ENCODE results near the gene PACSIN2.
"Not testable (repeated sequence)": the region's sequence is repeated elsewhere in the genome, so short reads cannot be mapped to it uniquely, and the experiment has no call there.

PACSIN2 gene

DNA sequence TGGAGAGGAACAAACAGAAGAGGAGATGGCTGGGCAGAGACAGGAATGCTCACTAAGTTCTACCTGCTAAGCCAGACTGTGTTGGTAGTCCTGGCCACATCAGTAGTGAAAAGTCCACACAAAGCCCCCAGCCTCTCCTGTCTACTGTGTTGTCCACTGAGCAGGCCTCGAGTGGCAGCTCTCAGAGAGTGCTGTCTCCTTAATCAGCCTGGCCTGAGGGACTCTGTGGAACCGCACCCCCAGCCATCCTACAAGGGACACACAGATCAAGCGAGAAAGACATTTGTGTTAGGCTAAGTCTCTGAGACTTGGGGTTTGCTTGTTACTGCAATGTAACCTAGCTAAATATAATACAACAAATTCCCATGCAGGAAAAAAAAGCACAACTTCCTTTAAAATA lies 71.0 kb downstream of the PACSIN2 start:
- DNase-seq, result no peak

DNA sequence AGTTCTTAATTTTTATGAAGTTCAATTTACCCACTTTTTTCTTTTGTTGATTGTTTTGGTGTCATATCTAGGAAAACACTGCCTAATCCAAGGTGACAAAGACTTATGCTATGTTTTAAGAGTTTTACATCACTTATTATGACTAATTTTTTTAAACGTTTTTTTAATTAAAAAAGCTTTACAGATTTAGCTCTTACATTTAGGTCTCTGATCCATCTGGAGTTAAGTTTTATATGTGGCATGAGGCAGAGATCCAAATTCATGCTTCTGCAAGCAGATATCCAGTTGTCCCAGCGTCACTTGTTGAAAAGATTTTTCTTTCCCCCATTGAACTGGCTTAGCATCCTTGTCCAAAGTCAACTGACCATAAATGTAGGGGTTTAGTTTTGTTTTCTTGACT lies 72.6 kb downstream of the PACSIN2 start:
- no peak for DNase-seq

- no peak for DNase-seq
Observed at GRCh38 chr22:42939941-42940653, 74.9 kb downstream of the PACSIN2 start.

GRCh38 chr22:42939451-42939881 lies 75.5 kb downstream of the PACSIN2 start:
- no peak for DNase-seq

- no peak for DNase-seq
Observed at GRCh38 chr22:42938976-42939375, 76.0 kb downstream of the PACSIN2 start.

DNA sequence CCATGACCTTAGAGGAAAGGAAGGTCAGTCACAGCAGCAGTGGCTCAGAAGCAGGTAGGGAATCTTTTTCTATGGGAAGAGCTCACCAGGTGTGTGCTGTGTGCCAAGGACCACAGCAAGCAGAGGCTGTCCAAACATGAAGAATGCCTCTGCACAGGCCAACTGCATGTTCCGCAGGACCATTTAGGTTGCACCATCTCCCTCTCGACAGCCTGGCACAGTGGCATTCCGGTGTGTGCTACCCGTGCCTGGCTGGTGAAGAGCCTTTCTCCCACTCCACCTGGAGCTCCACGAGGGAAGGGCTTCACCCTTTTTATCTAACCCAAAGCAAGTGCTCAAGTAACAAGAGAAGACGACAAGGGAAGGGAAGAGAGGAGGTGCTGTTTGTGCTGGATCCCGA lies 76.5 kb downstream of the PACSIN2 start:
- no peak for DNase-seq

GRCh38 chr22:42937164-42937843 lies 77.6 kb downstream of the PACSIN2 start:
- no peak for DNase-seq

- DNase-seq, result not testable (repeated sequence)
Observed at GRCh38 chr22:42936680-42937079, 78.3 kb downstream of the PACSIN2 start.

GRCh38 chr22:42934338-42934737 lies 80.6 kb downstream of the PACSIN2 start:
- no peak for DNase-seq

DNA sequence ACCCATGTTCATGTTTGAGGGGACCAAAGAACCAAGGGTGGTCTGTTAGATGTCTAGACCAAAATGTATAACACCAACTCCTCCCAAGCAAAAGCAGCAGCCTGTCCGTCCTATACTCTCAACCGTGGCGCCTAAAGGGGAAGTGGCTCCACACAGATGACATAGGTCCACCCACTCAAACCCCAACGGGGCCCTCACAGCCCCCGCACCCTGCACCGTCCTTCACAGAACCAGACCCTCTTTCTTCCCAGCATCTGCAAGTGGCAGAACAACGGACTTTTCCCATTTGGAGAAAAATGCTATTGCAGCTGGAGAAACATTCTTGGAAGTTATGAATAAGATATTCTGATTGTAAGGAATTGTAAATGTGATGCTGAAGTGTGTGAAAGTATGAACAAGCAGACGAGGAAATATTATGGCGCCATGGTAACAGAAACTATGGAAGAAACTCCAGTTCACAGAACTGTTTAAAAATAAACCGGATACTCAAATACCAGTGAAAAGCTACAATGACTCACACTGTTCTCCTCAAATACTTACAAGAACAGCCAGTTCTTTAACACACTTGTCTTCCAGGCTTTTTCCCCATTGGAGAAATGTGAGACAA lies 81.4 kb downstream of the PACSIN2 start:
- no peak for DNase-seq

GRCh38 chr22:42932857-42933484 lies 82.0 kb downstream of the PACSIN2 start:
- no peak for DNase-seq

DNA sequence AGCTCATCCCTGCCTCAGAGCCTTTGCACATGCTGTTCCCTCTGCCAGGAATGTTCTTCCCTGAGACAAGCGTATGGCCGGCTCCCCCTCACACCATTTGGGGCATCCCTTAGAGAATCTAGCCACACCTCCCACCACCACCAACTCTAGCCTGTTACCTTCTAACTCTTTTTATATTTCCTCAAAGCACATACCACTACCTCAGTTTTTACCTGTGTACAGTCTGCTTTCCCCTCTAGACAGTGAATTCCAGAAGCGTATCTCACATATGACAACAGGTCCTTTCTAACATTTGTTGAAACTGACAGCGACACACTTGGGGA lies 82.8 kb downstream of the PACSIN2 start:
- no peak for DNase-seq

- no peak for DNase-seq
Observed at GRCh38 chr22:42931421-42932196, 83.3 kb downstream of the PACSIN2 start.

GRCh38 chr22:42930810-42931420 lies 84.0 kb downstream of the PACSIN2 start:
- no peak for DNase-seq

DNA sequence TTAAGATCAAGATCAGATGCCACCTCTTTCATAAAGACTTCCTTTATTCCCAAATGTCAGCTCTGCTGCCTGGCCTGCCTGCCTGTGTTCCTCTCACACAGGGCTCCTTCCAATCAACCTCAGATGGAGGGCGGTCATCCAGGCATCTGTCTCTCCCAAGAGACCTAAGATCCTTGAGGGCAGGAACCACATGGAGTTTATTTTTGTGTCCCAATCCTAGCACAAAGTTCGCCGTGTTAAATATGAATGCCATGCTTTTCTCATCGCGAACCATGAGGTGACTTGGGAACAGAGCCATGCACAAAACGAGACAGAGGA lies 85.2 kb downstream of the PACSIN2 start:
- DNase-seq, result no peak

DNA sequence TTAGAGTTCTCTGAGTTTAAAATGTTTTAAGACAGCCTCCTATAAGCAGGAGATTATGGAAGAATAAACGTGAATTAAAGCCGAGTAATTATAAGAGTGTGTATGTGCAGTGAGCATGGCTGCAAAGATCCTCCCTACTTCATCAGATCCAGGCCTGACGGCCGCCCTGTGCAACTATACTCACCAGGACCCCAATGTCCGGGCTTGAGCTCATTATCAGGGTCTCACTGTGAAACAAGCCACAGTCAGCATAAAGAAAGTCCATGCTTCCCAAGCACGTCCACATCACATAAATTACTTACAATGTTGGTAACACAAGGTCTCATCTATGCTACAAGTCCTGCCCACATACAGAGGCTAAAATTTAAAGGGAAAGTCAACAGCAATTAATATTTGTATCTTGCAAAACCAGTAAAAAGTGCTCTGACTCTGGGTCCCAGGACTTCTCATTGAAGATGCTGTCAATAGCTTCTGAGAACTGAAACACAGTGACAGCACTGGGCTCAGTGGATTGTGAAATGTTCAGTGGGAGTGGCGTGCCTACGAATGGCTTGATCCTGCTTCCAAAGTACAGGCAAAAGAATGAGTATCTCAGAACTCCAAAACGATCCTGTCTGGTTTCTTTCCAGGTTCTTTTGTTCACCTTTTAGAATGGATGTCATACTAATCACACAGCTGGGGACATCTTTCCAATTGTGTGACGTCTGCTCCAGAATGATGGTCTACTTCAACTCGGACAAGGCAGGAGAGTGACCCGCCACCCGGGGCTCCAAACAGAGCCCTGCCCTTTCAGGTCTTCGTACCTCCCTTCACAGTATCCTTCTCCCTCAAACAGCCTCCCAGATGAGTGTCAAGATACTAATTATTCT lies 85.7 kb downstream of the PACSIN2 start:
- DNase-seq, result no peak

GRCh38 chr22:42927966-42928365 lies 87.0 kb downstream of the PACSIN2 start:
- no peak for DNase-seq

DNA sequence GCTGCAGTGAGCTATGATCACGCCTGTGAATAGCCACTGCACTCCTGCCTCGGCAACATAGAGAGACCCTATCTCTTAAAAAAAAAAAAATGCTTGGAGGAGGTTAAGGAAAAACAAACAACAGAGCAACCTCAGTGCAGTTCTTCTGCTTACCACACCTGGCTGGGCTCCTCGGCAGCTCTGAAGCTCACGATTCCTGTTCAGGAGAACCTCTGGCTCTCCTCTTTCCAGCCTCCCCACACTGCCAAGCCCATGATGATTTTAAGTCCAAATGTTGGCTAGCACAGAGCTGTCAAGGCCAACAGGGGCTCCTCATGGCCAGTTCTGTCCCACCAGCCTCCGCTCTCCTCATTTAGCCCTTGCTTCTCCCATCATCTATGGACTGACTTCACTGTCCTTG lies 88.2 kb downstream of the PACSIN2 start:
- DNase-seq, result no peak

- DNase-seq, result no peak
Observed at GRCh38 chr22:42926104-42926503, 88.8 kb downstream of the PACSIN2 start.

DNA sequence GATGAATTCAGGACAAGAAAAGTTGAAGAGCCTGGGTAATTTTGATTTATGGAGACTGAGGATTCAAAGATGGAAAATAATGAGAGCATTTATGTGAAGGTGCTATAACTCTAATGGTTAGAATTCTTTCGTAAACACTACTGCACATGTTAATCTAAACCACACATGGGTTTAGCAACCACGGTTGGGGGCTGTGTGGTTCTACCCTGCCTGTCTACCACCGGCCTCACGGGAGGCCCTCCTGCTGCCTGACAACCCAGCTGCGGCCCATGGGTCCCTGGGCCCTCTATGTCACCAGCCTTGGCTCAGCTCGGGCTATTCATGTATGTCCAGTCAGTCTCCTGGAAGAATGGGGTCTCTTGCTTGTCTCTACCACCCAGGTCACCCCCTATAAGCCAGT lies 89.4 kb downstream of the PACSIN2 start:
- DNase-seq, result no peak

DNA sequence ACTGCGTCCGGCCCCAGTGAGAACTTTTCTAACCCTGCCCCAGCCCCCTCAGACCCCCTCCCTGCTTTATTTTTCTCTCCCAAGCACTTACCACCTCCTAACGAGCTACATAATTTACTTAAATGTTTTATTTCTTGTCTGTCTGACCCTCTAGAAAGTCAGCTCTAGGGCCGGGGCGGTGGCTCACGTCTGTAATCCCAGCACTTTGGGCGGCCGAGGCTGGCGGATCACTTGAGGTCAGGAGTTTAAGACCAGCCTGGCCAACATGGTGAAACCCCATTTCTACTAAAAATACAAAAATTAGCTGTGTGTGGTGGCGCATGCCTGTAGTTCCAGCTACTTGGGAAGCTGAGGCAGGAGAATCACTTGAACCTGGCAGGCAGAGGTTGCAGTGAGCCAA lies 89.9 kb downstream of the PACSIN2 start:
- DNase-seq, result not testable (repeated sequence)

GRCh38 chr22:42924436-42924835 lies 90.5 kb downstream of the PACSIN2 start:
- DNase-seq, result no peak

All from 8988T (cell line).